ENCODE results near the gene HOXA13. TPM values are rescaled to one million over a fixed set of nuclear protein-coding genes. Genes with fewer than 3 reads are reported as not detected.

HOXA13 gene
- total RNA-seq, 1 experiment from 2014 or later = not detected

DNA sequence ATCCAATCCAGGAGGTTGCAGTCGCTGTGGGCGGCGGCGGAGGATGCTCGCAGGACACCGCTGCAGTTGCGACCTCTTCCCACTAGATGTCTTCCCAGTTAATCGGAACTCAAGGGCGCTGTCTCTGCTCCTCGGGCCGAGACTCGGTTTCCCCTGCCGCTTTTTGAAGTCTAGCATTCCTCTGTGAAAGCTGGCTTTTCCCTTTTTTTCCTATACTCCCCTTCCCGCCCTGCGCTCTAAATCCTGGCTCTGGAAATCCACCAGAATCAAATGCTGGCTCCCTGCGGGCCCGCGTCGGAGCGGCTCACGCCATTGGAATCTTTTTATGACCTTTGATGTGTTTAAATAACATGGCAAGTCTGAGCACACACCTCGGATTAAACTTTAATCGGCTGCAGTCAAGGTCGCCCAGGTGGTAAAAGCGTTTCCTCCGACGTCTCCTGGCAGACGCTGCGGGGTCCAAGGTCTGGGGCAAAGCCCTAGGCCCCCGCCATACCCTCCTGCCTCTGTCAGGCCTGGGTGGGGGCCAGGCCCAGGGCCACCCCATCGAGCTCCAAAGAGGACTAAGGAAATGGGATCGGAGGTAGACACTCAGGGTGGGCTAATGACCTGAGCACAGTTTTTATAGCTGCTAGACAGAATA, 10.7 kb upstream of the HOXA13 start:
- H2AK5ac ChIP-seq (ENCODE audit: insufficient read length, low read length) = no peak overlapping the region
- no peak overlapping the region for H4K8ac ChIP-seq (replicated peaks; ENCODE audit: insufficient read length, low read depth, low read length)
- no peak overlapping the region for H4K91ac ChIP-seq (ENCODE audit: insufficient read length, low read depth, low read length)
- H4K20me1 ChIP-seq (ENCODE audit: control insufficient read depth, insufficient read depth, insufficient read length) = no peaks in the 10 kb centered on the region
- H3K23me2 ChIP-seq (ENCODE audit: insufficient read length, low read depth, low read length, poor library complexity, severe bottlenecking) = peaks cover 8% of the 10 kb centered on the region
- H4K5ac ChIP-seq (ENCODE audit: insufficient read length, low read depth, low read length) = no peak overlapping the region
- H2AFZ ChIP-seq (ENCODE audit: low read length) = no peak overlapping the region
- no peak overlapping the region for H3K56ac ChIP-seq (ENCODE audit: insufficient read length, low read depth, low read length)
- H3K4me2 ChIP-seq (ENCODE audit: insufficient read depth, insufficient read length, low read length) = no peak overlapping the region
- H2BK15ac ChIP-seq (ENCODE audit: low read depth, low read length) = no peak overlapping the region
- no peak overlapping the region for H2BK12ac ChIP-seq (ENCODE audit: insufficient read length, low read depth, low read length)
- no peak overlapping the region for H3K27ac ChIP-seq (ENCODE audit: insufficient read length, low read depth, low read length)
- H3K4me1 ChIP-seq (ENCODE audit: insufficient read depth, low read length) = no peaks in the 10 kb centered on the region
- Mint-ChIP-seq H3K27me3 (ENCODE audit: low read depth) (peaks cover 100% of the 10 kb centered on the region), H3K9me3 (peaks cover 2 to 8% of the 10 kb centered on the region in 2 experiments; a peak in 3 of 5 replicates), H3K4me1 (peaks cover 18 to 27% of the 10 kb centered on the region in 2 experiments), H3K4me3 (no peak overlapping the region), H3K27ac (no peak overlapping the region), H3K36me3 (ENCODE audit: insufficient read depth in 1 of 3, low read depth in 3 of 3) (no peaks in the 10 kb centered on the region)
- peaks cover 100% of the 10 kb centered on the region for H3K27me3 ChIP-seq (ENCODE audit: insufficient read depth, low read length)
- H3K23ac ChIP-seq (ENCODE audit: insufficient read length, low read depth, low read length) = no peak overlapping the region
- no peaks in the 10 kb centered on the region for H3K79me2 ChIP-seq (ENCODE audit: insufficient read depth, low read length)
- no peak overlapping the region for H2BK5ac ChIP-seq (ENCODE audit: insufficient read length, low read length)
- no peak overlapping the region for H2BK120ac ChIP-seq (ENCODE audit: low read depth, low read length, poor library complexity, severe bottlenecking)
- H3T11ph ChIP-seq (ENCODE audit: low read length) = no peak overlapping the region
- WGBS (ENCODE audit: extremely low coverage, insufficient read length, low lambda C conversion rate) = no CpG with 5 or more reads among the region's 32 CpGs
- H3K14ac ChIP-seq (ENCODE audit: insufficient read depth, low read length) = no peak overlapping the region
- no peak overlapping the region for H3K9ac ChIP-seq (ENCODE audit: extremely low read depth, insufficient read length, low read length)
- TF ChIP-seq, protein P1, sequence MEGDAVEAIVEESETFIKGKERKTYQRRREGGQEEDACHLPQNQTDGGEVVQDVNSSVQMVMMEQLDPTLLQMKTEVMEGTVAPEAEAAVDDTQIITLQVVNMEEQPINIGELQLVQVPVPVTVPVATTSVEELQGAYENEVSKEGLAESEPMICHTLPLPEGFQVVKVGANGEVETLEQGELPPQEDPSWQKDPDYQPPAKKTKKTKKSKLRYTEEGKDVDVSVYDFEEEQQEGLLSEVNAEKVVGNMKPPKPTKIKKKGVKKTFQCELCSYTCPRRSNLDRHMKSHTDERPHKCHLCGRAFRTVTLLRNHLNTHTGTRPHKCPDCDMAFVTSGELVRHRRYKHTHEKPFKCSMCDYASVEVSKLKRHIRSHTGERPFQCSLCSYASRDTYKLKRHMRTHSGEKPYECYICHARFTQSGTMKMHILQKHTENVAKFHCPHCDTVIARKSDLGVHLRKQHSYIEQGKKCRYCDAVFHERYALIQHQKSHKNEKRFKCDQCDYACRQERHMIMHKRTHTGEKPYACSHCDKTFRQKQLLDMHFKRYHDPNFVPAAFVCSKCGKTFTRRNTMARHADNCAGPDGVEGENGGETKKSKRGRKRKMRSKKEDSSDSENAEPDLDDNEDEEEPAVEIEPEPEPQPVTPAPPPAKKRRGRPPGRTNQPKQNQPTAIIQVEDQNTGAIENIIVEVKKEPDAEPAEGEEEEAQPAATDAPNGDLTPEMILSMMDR (conservative IDR thresholded peaks at IDR 0.05) = peak; percentile 84
- no peak overlapping the region for H3K18ac ChIP-seq (ENCODE audit: insufficient read length, low read depth, low read length)
- H2BK20ac ChIP-seq (ENCODE audit: low read depth, low read length, poor library complexity, severe bottlenecking) = no peak overlapping the region
- H3K79me1 ChIP-seq (ENCODE audit: insufficient read depth, low read depth, low read length, poor library complexity, severe bottlenecking) = no peaks in the 10 kb centered on the region
- peak; percentile 78 for DNase-seq
- H3K4ac ChIP-seq (ENCODE audit: low read depth, low read length) = no peak overlapping the region
- no peaks in the 10 kb centered on the region for H3K9me3 ChIP-seq (ENCODE audit: control insufficient read depth, low read depth, low read length)

Measured in H9 (cell line).